Measurements from ENCODE around the gene MUC6.

DNA sequence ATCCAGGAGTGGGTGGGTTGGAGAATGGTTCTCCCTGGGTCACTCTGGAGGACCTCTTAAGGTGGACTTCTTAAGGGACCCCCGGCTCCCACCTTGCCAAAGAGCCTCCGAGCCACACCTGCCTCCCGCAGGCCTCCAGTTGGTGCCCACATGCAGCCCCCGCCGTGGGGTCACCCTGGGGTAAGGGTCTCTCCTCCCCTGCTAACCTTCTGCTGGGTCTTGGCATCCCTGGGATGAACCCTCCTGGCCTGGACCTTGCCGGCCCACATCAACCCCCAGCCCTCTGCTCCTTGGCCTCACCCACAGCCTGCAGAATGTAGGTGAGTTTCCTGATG is 12.5 kb upstream of the MUC6 start:
- TF ChIP-seq SIN3A (IDR thresholded peaks at IDR 0.05; ENCODE audit: borderline replicate concordance, insufficient read depth, low read depth, low read length): no peak
- TF ChIP-seq, protein P1, sequence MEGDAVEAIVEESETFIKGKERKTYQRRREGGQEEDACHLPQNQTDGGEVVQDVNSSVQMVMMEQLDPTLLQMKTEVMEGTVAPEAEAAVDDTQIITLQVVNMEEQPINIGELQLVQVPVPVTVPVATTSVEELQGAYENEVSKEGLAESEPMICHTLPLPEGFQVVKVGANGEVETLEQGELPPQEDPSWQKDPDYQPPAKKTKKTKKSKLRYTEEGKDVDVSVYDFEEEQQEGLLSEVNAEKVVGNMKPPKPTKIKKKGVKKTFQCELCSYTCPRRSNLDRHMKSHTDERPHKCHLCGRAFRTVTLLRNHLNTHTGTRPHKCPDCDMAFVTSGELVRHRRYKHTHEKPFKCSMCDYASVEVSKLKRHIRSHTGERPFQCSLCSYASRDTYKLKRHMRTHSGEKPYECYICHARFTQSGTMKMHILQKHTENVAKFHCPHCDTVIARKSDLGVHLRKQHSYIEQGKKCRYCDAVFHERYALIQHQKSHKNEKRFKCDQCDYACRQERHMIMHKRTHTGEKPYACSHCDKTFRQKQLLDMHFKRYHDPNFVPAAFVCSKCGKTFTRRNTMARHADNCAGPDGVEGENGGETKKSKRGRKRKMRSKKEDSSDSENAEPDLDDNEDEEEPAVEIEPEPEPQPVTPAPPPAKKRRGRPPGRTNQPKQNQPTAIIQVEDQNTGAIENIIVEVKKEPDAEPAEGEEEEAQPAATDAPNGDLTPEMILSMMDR (IDR thresholded peaks at IDR 0.05): no peak
- no peak for TF ChIP-seq POLR2AphosphoS5 (IDR thresholded peaks at IDR 0.05; ENCODE audit: low read depth, low read length)
- no peak for TF ChIP-seq TCF7L2 (IDR thresholded peaks at IDR 0.05; ENCODE audit: low read depth, low read length)
- TF ChIP-seq, protein P2, sequence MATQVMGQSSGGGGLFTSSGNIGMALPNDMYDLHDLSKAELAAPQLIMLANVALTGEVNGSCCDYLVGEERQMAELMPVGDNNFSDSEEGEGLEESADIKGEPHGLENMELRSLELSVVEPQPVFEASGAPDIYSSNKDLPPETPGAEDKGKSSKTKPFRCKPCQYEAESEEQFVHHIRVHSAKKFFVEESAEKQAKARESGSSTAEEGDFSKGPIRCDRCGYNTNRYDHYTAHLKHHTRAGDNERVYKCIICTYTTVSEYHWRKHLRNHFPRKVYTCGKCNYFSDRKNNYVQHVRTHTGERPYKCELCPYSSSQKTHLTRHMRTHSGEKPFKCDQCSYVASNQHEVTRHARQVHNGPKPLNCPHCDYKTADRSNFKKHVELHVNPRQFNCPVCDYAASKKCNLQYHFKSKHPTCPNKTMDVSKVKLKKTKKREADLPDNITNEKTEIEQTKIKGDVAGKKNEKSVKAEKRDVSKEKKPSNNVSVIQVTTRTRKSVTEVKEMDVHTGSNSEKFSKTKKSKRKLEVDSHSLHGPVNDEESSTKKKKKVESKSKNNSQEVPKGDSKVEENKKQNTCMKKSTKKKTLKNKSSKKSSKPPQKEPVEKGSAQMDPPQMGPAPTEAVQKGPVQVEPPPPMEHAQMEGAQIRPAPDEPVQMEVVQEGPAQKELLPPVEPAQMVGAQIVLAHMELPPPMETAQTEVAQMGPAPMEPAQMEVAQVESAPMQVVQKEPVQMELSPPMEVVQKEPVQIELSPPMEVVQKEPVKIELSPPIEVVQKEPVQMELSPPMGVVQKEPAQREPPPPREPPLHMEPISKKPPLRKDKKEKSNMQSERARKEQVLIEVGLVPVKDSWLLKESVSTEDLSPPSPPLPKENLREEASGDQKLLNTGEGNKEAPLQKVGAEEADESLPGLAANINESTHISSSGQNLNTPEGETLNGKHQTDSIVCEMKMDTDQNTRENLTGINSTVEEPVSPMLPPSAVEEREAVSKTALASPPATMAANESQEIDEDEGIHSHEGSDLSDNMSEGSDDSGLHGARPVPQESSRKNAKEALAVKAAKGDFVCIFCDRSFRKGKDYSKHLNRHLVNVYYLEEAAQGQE (IDR thresholded peaks at IDR 0.05; ENCODE audit: insufficient read depth in 1 of 2, low read depth in 2 of 2, low read length in 1 of 2): no peak
